ENCODE data around the gene CTXN1. TPM values are rescaled to one million over a fixed set of nuclear protein-coding genes. Genes with fewer than 3 reads are reported as not detected.

The CTXN1 gene
- total and polyA plus RNA-seq, 8 donors = 0.92 to 58.5 (median 2.2) TPM; not detected in 1

GRCh38 chr19:7926727-7927604 is 1.0 kb upstream of the CTXN1 start:
- Histone ChIP-seq H3K9me3 (no peaks in the 10 kb centered on the region), H3K27ac (peak overlapping the region in 3 of 5 donors; percentile 77 to 89 (median 86)), H3K4me1 (peaks cover 39 to 90% (median 62%) of the 10 kb centered on the region in 4 donors), H3K27me3 (peaks cover 0 to 12% (median 9%) of the 10 kb centered on the region in 3 donors), H3K4me3 (peak overlapping the region in 2 of 4 donors; percentile 60 to 61), H3K36me3 (peaks cover 23 to 39% (median 37%) of the 10 kb centered on the region in 4 donors)
- DNase-seq = peak in 1 of 2 donors; percentile 33
- intact Hi-C loops (cut with DNase I; ENCODE audit: low total_unique reads) = loop anchor here (10.0 kb wide), 1 partner anchor 72 kb away; no protein-coding TSS in a partner anchor
- 75 to 86% (median 79%) methylated on average over 16 to 32 of the region's 32 CpGs for WGBS, 5 donors
- TF ChIP-seq EP300 (IDR thresholded peaks at IDR 0.05) = no peak
- no peak for TF ChIP-seq POLR2A (IDR thresholded peaks at IDR 0.05)
- TF ChIP-seq CTCF (IDR thresholded peaks at IDR 0.05) = no peak
- no peak for TF ChIP-seq POLR2AphosphoS5 (IDR thresholded peaks at IDR 0.05)

DNA sequence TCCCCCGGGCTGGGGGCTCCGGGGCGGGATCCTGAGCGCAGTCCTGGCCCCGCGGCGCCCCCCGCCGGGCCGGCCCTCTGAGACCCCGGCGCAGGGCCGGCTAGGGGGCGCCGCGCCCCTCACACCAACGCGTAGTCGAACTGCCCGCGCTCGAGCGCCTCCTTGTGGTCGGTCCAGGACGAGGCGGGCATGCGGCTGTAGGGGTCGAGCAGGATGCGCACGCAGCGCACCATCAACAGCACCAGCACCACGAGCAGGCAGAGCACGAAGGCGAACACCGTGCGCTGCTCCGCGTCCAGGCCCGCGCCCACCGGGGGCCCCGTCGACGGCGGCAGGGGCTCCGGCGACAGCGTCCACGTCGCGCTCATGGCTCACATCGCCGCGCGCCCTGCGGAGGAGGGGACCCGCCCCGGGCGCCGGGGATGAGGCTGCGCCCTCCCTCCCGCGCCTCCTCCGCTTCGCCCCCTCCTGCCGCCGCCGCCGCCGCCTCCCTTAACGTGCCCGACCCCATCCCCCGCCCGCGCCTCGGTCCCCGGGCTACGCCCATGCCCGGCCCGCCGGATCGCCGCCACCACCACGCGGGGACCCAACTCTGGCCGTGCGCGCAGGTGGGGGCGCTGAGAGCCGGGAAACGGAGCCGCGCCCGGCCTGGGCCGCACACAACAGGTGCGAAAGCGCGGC is 624 bp downstream of the CTXN1 start:
- Histone ChIP-seq H3K36me3 (peaks cover 13 to 25% (median 23%) of the 10 kb centered on the region in 4 donors), H3K4me3 (peak overlapping the region; percentile 53 to 61 (median 58)), H3K27me3 (peaks cover 0 to 12% (median 9%) of the 10 kb centered on the region in 3 donors), H3K27ac (peak overlapping the region in 2 of 5 donors; percentile 86 to 89), H3K9me3 (no peaks in the 10 kb centered on the region), H3K4me1 (peaks cover 50 to 88% (median 66%) of the 10 kb centered on the region in 4 donors)
- TF ChIP-seq CTCF (IDR thresholded peaks at IDR 0.05) = peak in 5 of 7 experiments; percentile 10 to 86 (median 73)
- no peak for TF ChIP-seq POLR2AphosphoS5 (IDR thresholded peaks at IDR 0.05)
- 0 to 1% (median 1%) methylated on average over 12 to 96 of the region's 98 CpGs for WGBS, 5 donors
- peak; percentile 68 to 94 for DNase-seq
- intact Hi-C loops (cut with DNase I; ENCODE audit: low total_unique reads) = loop anchor here (10.0 kb wide), 1 partner anchor 71 kb away; no protein-coding TSS in a partner anchor

- DNase-seq = no peak
- peak overlapping the region; percentile 53 to 61 (median 58) for H3K4me3 ChIP-seq
- H3K27me3 ChIP-seq = peaks cover 0 to 13% (median 9%) of the 10 kb centered on the region in 3 donors
- WGBS, 5 donors = 34 to 48% (median 47%) methylated on average over 28 to 33 of the region's 34 CpGs
- H3K9me3 ChIP-seq = no peaks in the 10 kb centered on the region
- intact Hi-C loops (cut with DNase I; ENCODE audit: low total_unique reads) = loop anchor here (10.0 kb wide), 1 partner anchor 70 kb away; no protein-coding TSS in a partner anchor
- peaks cover 13 to 20% (median 17%) of the 10 kb centered on the region in 4 donors for H3K36me3 ChIP-seq
- peak overlapping the region in 2 of 5 donors; percentile 86 to 89 for H3K27ac ChIP-seq
- H3K4me1 ChIP-seq = peaks cover 53 to 86% (median 68%) of the 10 kb centered on the region in 4 donors
- no peak for TF ChIP-seq POLR2A (IDR thresholded peaks at IDR 0.05)
- no peak for TF ChIP-seq CTCF (IDR thresholded peaks at IDR 0.05)
- TF ChIP-seq EP300 (IDR thresholded peaks at IDR 0.05) = no peak
- TF ChIP-seq POLR2AphosphoS5 (IDR thresholded peaks at IDR 0.05) = no peak
Observed at GRCh38 chr19:7924651-7925170, 1.2 kb downstream of the CTXN1 start.

DNA sequence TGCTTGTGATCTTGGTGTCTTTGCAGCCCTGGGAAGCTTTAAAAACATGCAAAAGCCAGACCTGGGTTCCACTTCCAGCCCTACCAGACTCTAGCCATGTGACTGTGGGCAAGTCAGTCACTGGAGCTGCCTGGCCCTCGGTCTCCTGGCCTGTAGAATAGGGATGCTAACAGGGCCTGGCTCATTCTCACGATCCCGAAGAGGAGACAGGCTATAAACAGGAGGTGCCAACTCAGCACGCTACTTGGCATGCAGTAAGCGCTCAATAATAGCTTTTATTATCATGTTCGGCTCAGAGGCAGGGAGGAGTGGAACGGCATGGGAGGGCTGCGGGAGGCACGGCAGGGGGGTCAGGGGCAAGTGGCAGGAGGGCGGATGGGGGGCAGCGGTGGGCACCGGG is 1.7 kb downstream of the CTXN1 start:
- intact Hi-C loops (cut with DNase I; ENCODE audit: low total_unique reads) = loop anchor here (10.0 kb wide), 1 partner anchor 69 kb away; no protein-coding TSS in a partner anchor
- DNase-seq = no peak
- 70 to 80% (median 74%) methylated on average over 12 of the region's 12 CpGs for WGBS, 5 donors

More for the DNA sequence above, 1.7 kb downstream of the CTXN1 start:
- Histone ChIP-seq H3K4me1 (peaks cover 58 to 86% (median 71%) of the 10 kb centered on the region in 4 donors), H3K27ac (peak overlapping the region in 2 of 5 donors; percentile 86 to 89), H3K36me3 (peaks cover 13 to 20% (median 17%) of the 10 kb centered on the region in 4 donors), H3K4me3 (peak overlapping the region in 2 of 4 donors; percentile 57 to 60), H3K9me3 (no peaks in the 10 kb centered on the region), H3K27me3 (peaks cover 0 to 18% (median 10%) of the 10 kb centered on the region in 3 donors)
- no peak for TF ChIP-seq POLR2A (IDR thresholded peaks at IDR 0.05)
- no peak for TF ChIP-seq POLR2AphosphoS5 (IDR thresholded peaks at IDR 0.05)
- no peak for TF ChIP-seq EP300 (IDR thresholded peaks at IDR 0.05)
- no peak for TF ChIP-seq CTCF (IDR thresholded peaks at IDR 0.05)

Data from stomach (tissue), 9 donors.